T follicular helper cell (primary cell): ENCODE results near the gene FZD1.
"Not testable (repeated sequence)": the region's sequence is repeated elsewhere in the genome, so short reads cannot be mapped to it uniquely, and the experiment has no call there.

Experiments
- DNase-seq: peaks from one replicate; pipeline ENCODE4 v3.0.0-alpha.2; 2020; ENCODE audit warnings: low read depth

FZD1 gene

DNA sequence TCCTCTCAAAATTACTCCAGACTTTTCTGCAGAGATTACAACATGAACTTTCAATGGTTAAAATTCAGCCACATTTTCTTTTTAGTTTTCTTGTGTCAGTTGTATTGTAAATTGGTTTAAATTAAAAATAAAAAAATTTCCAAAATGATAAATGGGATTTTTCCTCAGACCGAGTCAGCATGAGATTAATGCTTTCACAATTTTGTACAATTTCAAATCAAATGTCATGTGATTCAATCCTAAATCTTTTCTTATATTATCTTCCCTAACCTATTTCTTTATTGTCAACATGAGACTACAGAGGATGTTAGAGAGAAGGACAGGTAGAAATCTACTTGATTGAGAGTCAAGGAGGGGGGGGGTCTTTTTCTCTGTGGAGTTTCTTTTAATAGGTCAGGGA, 33.7 kb downstream of the FZD1 start:
- no peak for DNase-seq

DNA sequence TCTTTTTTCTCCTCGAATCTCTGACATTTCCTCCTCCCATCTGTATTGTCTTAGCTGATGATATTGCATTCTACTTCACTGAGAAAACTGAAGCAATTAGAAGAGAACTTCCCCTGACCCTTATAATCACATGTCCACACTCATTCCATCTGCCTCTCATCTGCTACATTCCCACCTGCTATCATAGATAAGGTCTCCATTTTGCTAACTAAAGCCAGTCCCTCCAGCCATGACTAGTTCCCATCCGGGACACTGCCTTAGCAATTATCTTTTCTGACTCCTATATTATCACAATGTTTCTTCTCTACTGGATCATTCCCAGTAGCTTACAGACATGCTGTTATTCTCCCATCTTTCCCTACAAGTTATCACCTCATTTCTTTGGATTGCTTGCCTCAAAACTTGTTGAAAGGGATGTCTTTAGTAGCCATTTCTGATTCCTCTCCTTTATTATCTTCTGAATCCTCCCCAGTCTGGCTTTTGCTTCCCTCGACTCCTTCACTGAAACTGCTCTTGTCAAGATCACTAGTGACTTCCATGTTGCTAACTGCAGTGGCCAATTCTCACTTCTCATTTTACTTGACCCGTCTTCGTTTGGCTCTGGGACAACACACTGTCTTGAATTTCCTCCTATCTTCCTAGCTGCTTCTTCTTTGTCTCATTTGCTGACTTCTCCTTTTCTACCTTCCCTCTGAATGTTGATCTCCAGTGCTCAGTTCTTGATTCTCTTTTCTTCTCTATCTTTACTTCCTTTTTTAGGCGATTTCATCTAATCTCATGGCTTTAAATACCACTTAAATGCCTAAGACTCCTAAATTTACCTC, 35.9 kb downstream of the FZD1 start:
- no peak for DNase-seq

DNA sequence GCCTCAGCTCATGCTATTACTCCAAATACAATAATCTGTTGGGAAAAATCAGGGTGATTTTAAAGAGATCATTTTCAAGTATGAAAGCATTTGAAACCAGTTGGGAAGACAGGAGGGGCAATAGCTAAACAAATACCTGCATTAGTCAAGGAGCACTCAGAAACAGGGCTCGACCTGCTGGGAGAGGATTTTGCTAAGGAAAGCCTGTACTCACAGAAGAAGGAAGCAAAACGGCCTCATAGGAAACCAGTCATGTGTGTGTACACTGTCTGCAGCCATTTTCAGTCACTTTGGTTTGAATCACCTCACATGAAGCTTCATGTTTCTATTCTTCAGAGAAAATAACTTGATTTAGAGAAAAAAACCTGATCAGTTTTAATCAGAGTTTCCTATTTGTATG, 38.6 kb downstream of the FZD1 start:
- no peak for DNase-seq

DNA sequence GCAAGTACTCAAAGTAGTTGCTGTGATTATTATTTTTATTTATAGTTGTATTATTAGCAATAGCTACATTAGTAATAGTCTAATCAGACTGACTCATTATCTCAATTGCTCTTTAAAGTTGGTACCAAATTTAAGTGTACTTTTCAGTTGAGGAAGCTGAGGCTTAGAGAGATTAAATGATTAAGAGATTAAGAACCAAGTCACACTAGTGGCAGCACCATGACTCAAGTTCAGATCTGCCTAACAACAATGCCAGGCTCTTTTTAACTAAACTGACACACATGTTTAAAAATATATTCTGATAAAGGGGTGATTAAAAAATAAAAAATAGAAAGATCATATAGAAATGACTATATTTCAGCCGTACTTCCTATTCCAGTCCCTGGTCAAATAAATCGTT, 42.0 kb downstream of the FZD1 start:
- no peak for DNase-seq

DNA sequence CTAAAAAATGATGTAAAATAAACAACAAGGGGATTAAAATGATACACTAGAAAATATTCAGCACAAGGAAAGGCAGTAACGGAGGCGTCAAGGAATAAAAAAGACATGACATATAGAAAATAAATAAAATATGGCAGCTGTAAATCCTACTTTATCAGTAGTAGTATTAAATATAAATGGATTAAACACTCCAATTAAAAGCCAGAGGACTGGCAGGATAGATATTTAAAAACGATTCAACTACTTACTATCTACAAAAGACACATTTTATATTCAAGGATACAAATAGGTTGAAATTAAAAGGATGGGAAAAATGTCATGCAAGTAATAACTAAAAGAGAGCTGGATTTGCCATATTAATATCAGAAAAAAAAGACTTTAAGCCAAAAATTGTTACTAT, 43.2 kb downstream of the FZD1 start:
- no peak for DNase-seq

DNA sequence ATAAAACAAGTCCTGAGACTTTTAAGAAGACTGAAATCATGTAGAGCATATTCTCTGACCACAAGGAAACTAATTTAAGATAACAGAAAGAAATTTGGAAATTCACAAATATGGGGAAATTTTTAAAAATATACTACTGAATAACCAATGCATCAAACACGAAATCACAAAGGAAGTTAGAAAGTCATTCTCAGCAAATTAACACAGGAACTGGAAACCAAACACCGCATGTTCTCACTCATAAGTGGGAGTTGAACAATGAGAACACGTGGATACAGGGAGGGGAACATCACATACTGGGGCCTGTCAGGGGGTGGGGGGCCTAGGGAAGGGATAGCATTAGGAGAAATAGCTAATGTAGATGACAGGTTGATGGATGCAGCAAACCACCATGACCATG, 44.0 kb downstream of the FZD1 start:
- DNase-seq = not testable (repeated sequence)

DNA sequence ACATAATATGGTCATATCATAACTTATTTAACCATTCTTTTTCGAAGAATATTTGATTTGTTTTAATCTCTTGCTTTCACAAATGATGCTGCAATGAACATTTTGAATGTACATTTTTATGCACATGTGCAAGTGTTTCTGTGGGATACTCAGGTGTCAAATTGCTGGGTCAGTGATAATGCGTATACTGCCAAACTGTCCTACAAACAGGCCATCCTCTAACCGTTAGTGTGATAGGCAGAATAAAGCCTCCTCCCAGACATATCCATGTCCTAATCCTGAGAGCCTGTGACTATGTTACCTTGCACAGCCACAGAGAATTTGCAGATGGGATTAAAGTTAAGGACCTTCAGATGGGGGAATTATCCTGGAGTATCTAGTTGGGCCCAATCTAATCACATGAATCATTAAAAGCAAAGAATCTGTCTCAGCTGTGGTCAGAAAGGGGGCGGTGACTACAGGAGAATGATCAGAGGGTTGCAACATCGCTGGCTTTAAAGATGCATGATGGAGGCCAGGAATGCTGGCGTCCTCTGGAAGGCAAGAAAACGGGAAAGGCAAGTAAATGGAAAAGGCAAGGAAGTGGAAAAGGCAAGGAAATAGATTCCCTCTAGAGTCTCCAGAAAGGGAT, 46.7 kb downstream of the FZD1 start:
- DNase-seq = no peak

DNA sequence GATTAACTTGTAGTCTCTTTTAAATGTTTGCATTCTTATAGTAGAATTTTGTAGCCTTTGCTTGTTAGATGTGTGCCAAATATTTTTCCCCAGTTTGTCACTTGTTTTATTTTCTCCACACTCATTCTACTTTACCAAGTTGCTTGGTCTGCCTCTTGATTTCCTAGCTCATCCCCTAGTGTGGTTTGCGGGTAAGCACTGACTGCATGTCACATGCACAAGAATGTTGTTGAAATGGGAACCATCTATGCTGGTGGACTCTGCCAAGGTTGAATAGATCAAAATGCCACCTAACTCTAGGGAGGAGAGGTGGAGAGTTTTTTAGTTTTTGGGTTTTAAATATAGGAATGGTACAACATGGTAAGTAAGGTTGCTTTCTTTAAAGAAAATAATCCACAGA, 47.6 kb downstream of the FZD1 start:
- no peak for DNase-seq

DNA sequence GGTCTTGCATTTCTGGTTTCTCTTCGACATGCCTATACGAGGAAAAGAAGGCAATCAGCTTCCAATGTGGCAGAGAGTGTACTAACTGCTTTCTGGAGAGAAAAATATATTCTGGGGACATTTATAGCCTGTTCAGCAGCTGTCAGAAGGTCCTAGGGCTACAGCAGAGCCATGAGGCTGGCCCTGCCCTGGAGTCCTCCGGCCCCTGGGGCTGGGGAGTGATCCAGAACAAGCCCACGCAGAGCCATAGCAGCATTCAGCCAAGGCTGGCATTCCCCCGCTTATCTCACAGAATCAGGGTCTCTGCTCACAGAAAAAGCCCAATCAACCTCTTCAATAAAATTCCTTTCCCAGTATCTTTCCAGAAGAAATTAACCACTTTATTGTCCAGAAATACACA, 48.9 kb downstream of the FZD1 start:
- no peak for DNase-seq

DNA sequence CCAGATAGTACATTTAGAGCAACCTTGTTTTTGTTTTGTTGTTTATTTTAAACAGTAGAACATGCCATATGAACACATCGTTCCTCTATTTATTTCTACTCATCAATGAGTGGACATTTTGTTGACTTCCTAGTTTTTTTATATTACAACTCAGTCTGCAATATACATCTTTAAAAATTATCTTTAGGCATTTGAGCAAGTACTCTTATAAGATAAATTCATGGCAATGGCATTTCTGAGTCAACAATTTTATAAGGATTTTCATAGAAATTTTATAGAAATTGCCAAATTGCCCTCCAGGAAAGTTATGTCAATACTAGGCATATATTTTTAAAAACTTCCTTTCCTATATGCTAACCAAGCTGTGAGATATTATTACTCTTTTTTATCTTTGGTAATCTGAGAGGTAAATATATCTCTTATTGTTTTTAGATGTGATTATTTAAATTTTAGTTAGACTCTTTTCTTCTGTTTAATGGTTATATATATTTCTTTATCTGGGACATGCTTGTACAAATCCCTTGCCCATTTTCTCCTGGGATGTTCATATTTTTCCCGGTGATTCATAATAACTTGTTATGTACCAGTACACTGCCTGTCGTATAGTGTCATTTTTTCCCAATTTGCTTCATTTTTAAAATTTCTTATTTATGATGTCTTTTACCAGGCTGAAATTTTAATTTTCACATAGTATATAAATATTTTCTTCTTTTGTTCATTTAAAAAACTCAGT, 50.5 kb downstream of the FZD1 start:
- DNase-seq = no peak

DNA sequence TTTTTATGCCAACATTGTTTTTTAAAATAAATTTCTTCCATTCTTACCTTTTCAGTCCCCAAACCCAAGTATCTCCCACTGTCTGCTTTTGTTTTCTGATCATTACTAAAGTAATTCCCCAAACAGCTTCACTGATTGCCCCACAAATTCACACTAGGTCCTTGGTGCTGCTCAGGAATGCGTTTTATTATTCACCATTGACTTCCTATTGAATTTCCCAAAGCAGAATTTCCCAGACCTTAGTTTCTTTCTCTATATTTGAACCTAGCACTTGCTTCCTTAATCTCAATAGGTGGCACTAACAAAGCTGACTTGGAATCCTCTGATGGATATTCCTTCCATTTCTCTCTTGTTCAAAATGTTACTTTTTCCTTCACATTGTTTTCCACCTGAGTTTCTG, 52.2 kb downstream of the FZD1 start:
- no peak for DNase-seq

DNA sequence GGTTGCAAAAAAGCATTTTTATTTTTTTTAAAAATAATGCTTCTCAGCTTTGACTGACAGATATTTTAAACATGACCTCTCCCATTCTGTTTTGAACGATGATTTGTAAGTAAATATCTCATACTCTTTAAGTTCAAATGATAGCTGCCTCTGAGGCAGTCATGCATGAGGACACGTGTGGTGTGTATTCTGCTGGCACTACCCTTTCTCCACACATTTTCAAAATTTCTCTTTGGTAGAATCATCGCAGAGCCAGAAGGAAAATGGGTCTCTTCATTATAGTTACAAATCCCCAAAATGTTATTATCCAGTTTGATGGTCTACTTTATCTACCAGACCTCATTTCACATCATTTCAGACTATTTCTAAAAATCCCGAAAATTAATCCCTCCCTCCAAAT, 55.1 kb downstream of the FZD1 start:
- no peak for DNase-seq

DNA sequence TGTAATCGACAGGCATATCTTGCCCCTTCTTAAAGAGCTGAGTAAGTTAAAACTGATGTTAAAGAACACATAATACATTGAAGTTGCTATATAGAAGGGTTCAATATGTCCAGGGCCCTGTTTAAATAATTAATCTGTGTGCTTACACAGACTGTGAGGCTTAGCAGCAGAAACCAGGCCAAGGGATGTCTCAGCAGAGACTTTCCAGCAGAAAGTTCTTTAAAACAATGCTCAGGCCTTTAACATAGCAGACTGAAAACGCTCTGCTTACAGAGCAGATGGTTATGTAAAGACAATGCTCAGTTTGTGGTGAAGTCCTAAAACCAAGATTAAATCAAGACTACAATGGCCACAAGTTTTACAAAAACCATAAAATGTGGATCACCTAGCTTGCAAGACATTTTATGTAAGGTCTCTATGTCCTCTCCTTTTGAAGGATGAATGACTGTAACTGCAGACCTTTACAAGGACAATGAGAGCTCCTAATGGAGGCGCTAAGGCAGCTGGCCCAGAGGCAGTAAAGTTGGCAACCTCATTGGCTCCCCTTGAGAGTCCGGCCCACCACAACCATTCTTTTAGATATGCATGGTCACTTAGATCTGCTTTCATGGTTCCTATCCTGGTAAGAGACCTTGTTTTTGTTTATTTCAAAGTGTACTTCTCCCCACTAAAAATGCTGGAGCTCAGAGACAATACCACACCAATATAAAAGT, 56.3 kb downstream of the FZD1 start:
- no peak for DNase-seq
